Spleen (tissue), 11 donors: ENCODE measurements around the gene ZNF580. TPM values are rescaled to one million over a fixed set of nuclear protein-coding genes. Genes with fewer than 3 reads are reported as not detected.

Experiments used
- DNase-seq: peaks from one replicate; pipeline ENCODE4 v3.0.0-alpha.2; 2020
- H3K27ac ChIP-seq, 8 donors: fragments of 200-600 bp; sonication (generic) in 7 of 8; 1 replicate in 4 of 8; 2 replicates in 4 of 8; pipeline versions ENCODE4 v1.5.0 to v1.8.0; 2016 to 2021; ENCODE audit warnings: inconsistent platforms in 4 of 8, mild to moderate bottlenecking in 4 of 8, moderate library complexity in 1 of 8
- H3K27me3 ChIP-seq, 7 donors: fragments of 200-600 bp; sonication (generic) in 6 of 7; replicated peaks in 1 of 7; 1 replicate in 4 of 7; 2 replicates in 3 of 7; pipeline versions ENCODE4 v1.5.0 to v1.8.0; 2016 to 2021; ENCODE audit warnings: inconsistent platforms in 3 of 7, mild to moderate bottlenecking in 1 of 7
- H3K36me3 ChIP-seq, 6 donors: fragments of 200-600 bp; sonication (generic) in 5 of 6; 1 replicate in 4 of 6; 2 replicates in 2 of 6; pipeline versions ENCODE4 v1.5.0 to v1.8.0; 2016 to 2021; ENCODE audit warnings: inconsistent platforms in 2 of 6
- H3K4me1 ChIP-seq, 6 donors: fragments of 200-600 bp; sonication (generic) in 5 of 6; 1 replicate in 3 of 6; 2 replicates in 3 of 6; pipeline versions ENCODE4 v1.5.0 to v1.8.0; 2016 to 2021; ENCODE audit warnings: inconsistent platforms in 3 of 6
- H3K4me3 ChIP-seq, 8 donors: fragments of 200-600 bp; sonication (generic) in 7 of 8; 1 replicate in 4 of 8; 2 replicates in 4 of 8; pipeline versions ENCODE4 v1.5.0 to v1.8.0; 2016 to 2021; ENCODE audit warnings: inconsistent platforms in 4 of 8, mild to moderate bottlenecking in 4 of 8, moderate library complexity in 2 of 8
- H3K9me3 ChIP-seq, 8 donors: fragments of 200-600 bp; sonication (generic) in 7 of 8; 1 replicate in 4 of 8; 2 replicates in 4 of 8; pipeline versions ENCODE4 v1.5.0 to v1.8.0; 2016 to 2021; ENCODE audit warnings: inconsistent platforms in 4 of 8
- POLR2A ChIP-seq, 3 donors: fragments of 450-650 bp; IDR thresholded peaks; one replicate each; pipeline ENCODE4 v1.5.1; 2017; ENCODE audit warnings: antibody characterized with exemption in 3 of 3, mild to moderate bottlenecking in 1 of 3
- POLR2AphosphoS5 ChIP-seq, 3 donors: sonication (generic); formaldehyde crosslinking; IDR thresholded peaks; one replicate each; pipeline ENCODE4 v1.5.1; 2017; ENCODE audit warnings: antibody characterized with exemption in 3 of 3
- WGBS, 5 donors: extraction: QIAGEN DNeasy Blood & Tissue Kit in 3 of 5; methylation state at CpG; one replicate each; pipeline versions ENCODE4 v1.1.5 to v1.1.7; 2013 to 2018; 5-methylcytosine and 5-hydroxymethylcytosine counted together
- intact Hi-C: fragments of 100-400 bp; cut with DNase I; formaldehyde crosslinking; loops from one replicate; pipeline ENCODE4 v1.15.0; 2023; ENCODE audit warnings: low total_unique reads
- polyA plus RNA-seq, 3 donors: library from polyadenylated mRNA; stranded (reverse); fragments of 200-250 nt; gene quantifications; one replicate each; pipeline ENCODE4 v1.2.1, GENCODE V29; 2013
- total RNA-seq, 7 donors: library from RNA; depleted of rRNA in 3 of 7; stranded (reverse); fragments of >200 nt in 3 of 7; fragmentation: NEBNext Ultra II Directional in 4 of 7; extraction: Animal tissue kit (Norgen Biotek cat#: 25700) in 4 of 7; gene quantifications; one replicate each; pipeline versions ENCODE4 v1.1.0 to v1.2.1, GENCODE V29; 2016 to 2021
- TF ChIP-seq, protein P1 (sequence below), 11 experiments: fragments of 200-600 bp in 7 of 11; fragments of 450-650 bp in 4 of 11; sonication (generic) in 4 of 11; IDR thresholded peaks in 8 of 11; conservative IDR thresholded peaks in 3 of 11; 1 replicate in 7 of 11; 2 replicates in 4 of 11; pipeline versions ENCODE4 v1.4.0 to v1.8.0; 2016 to 2021; ENCODE audit warnings: antibody characterized with exemption in 11 of 11, inconsistent platforms in 4 of 11, mild to moderate bottlenecking in 1 of 11
- donor health status: healthy with polysubstance abuse.
- donor health status: DM: no; HTN: no; CAD: no; lungs with moderate emphysema.
- donor health status: DM: no; HTN: no; CAD: no.
- donor health status: Bipolar disorder and iron deficiency.
- donor health status: healthy.
- donor health status: DM: no; HTN: no; CAD: no.
- donor health status: DM: yes; HTN: yes; CAD: no.

ZNF580 gene
- total and polyA plus RNA-seq, 10 donors = 18.9 to 58.7 (median 32.5) TPM

DNA sequence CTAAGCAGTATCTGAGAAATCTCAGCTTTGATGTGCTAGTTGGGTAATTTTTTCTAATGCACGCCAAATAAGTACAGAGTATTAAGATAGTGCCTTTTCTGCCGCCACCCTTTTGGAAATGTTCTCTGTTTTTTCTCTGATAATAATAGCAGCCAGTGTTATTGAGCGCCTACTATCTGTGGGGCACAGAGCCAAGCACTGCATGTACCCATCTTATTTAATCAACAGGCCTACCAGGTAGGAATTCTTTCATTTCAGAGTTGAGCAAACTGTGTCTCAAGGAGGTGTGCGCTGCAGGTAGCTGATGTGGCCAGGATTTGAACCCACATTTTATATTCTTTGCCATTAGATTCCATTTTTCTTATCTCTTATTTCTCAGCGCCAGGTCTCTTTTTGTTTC is 35.6 kb downstream of the ZNF580 start:
- Histone ChIP-seq H3K9me3 (no peaks in the 10 kb centered on the region), H3K4me1 (peaks cover 63 to 96% (median 81%) of the 10 kb centered on the region in 6 donors), H3K27ac (peak overlapping the region in 7 of 8 donors; percentile 87 to 99 (median 95)), H3K27me3 (no peaks in the 10 kb centered on the region), H3K4me3 (peak overlapping the region in 7 of 8 donors; percentile 59 to 98 (median 88)), H3K36me3 (peaks cover 0 to 79% (median 56%) of the 10 kb centered on the region in 6 donors)
- no peak for TF ChIP-seq POLR2AphosphoS5 (IDR thresholded peaks at IDR 0.05)
- TF ChIP-seq, protein P1, sequence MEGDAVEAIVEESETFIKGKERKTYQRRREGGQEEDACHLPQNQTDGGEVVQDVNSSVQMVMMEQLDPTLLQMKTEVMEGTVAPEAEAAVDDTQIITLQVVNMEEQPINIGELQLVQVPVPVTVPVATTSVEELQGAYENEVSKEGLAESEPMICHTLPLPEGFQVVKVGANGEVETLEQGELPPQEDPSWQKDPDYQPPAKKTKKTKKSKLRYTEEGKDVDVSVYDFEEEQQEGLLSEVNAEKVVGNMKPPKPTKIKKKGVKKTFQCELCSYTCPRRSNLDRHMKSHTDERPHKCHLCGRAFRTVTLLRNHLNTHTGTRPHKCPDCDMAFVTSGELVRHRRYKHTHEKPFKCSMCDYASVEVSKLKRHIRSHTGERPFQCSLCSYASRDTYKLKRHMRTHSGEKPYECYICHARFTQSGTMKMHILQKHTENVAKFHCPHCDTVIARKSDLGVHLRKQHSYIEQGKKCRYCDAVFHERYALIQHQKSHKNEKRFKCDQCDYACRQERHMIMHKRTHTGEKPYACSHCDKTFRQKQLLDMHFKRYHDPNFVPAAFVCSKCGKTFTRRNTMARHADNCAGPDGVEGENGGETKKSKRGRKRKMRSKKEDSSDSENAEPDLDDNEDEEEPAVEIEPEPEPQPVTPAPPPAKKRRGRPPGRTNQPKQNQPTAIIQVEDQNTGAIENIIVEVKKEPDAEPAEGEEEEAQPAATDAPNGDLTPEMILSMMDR (IDR thresholded peaks at IDR 0.05 in 8 of 11, conservative IDR thresholded peaks at IDR 0.05 in 3 of 11) = no peak
- no peak for TF ChIP-seq POLR2A (IDR thresholded peaks at IDR 0.05)
- no peak for DNase-seq
- intact Hi-C loops = no loop called here
- 62 to 81% (median 73%) methylated on average over 5 of the region's 5 CpGs for WGBS, 5 donors

DNA sequence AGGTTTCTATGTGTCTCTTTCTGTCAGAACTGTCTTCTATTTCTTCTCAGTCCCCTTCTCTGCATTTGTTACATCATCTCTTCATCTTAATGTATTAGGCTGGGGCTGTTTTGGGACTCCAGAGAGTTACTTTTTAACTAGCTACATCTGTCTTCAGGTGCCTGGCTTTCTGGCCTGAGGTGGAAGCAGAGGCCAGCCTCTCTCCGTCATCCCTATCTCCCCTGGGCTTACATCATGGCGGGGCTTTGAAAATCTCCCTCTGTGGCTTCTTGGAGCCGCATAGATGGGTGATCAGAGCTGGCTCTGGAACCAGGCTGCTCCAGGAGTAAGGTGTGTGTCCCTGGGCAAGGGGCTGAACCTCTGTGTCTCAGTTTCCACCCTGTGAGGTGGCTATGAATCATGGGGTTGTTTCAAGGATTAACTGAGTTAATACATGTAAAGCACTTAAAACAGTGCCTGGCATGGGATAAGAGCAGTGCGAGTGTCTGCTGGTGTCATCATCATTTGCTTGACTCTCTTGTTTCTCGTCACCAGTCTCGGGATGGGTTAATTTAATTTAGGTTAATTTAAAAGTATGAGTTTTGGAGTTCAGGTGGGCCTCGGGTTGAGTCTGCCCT is 36.2 kb downstream of the ZNF580 start:
- intact Hi-C loops = no loop called here

DNA sequence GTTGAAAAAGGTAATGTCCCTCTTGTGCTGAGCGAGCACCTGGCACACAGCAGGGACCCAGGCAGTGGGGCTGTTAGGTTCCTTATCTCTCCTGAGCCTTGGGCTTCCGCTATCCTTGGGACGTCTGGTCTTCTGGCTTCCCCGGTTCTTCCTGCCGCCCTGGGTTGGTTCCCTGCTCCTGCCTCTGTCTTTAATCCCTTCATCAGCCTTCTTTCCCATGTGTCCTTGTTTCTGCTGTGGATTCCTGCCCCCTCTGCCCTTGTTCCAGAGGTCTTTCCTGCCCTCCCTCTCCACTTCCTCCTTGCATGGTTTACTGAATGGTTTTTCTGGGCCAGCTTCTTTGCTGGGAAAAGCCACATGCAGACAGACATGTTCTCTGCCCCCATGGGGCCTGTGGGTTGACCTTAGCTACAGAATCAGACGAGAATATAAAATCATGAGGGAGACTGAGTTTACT is 36.8 kb downstream of the ZNF580 start:
- Histone ChIP-seq H3K27ac (peak overlapping the region; percentile 28 to 99 (median 95)), H3K27me3 (no peaks in the 10 kb centered on the region), H3K9me3 (no peaks in the 10 kb centered on the region), H3K4me1 (peaks cover 59 to 96% (median 83%) of the 10 kb centered on the region in 6 donors), H3K36me3 (peaks cover 0 to 79% (median 62%) of the 10 kb centered on the region in 6 donors), H3K4me3 (peak overlapping the region in 6 of 8 donors; percentile 16 to 98 (median 77))
- 43 to 68% (median 54%) methylated on average over 6 of the region's 6 CpGs for WGBS, 5 donors
- no peak for DNase-seq
- intact Hi-C loops = no loop called here
- TF ChIP-seq POLR2AphosphoS5 (IDR thresholded peaks at IDR 0.05) (peak in 2 of 3 donors; percentile 27 to 60), POLR2A (IDR thresholded peaks at IDR 0.05) (no peak)
- TF ChIP-seq, protein P1 (IDR thresholded peaks at IDR 0.05 in 8 of 11, conservative IDR thresholded peaks at IDR 0.05 in 3 of 11) = no peak

More for the DNA sequence above, 36.2 kb downstream of the ZNF580 start:
- Histone ChIP-seq H3K4me1 (peaks cover 57 to 96% (median 81%) of the 10 kb centered on the region in 6 donors), H3K27ac (peak overlapping the region; percentile 28 to 99 (median 95)), H3K9me3 (no peaks in the 10 kb centered on the region), H3K36me3 (peaks cover 0 to 79% (median 60%) of the 10 kb centered on the region in 6 donors), H3K4me3 (peak overlapping the region in 6 of 8 donors; percentile 59 to 98 (median 86)), H3K27me3 (no peaks in the 10 kb centered on the region)
- no peak for DNase-seq
- TF ChIP-seq POLR2AphosphoS5 (IDR thresholded peaks at IDR 0.05) = no peak
- TF ChIP-seq, protein P1 (IDR thresholded peaks at IDR 0.05 in 8 of 11, conservative IDR thresholded peaks at IDR 0.05 in 3 of 11) = no peak
- no peak for TF ChIP-seq POLR2A (IDR thresholded peaks at IDR 0.05)
- 49 to 85% (median 63%) methylated on average over 7 of the region's 7 CpGs for WGBS, 5 donors

DNA sequence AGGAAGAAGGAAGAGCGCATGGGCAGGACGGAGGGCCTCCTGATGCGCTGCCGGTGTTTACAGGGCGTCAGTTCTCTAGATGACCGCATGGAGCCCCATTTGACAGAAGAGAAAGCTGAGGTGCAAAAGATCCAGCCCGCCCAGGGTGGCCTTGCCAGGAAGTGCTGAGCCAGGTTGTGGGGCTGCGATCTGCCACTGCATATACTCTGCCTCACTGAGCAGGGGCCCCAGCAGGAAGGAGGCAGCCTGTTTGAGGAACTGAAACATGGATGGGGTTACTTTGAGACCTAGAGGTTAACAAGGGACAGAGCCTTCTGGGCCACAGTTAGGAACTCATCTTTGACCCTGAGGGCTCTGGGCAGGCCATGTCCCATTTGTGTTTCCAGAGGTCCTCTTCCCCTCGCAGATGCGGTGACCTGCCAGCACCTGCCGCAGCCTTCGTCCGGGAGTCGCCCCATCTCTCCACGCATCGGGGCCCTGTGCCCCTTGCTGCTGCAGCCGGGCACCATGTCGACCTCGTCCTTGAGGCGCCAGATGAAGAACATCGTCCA is 37.4 kb downstream of the ZNF580 start:
- no peaks in the 10 kb centered on the region for H3K27me3 ChIP-seq
- TF ChIP-seq, protein P1 (IDR thresholded peaks at IDR 0.05 in 8 of 11, conservative IDR thresholded peaks at IDR 0.05 in 3 of 11) = peak in 6 of 11 experiments; percentile 29 to 54 (median 40)
- no peak for TF ChIP-seq POLR2A (IDR thresholded peaks at IDR 0.05)
- TF ChIP-seq POLR2AphosphoS5 (IDR thresholded peaks at IDR 0.05) = peak; percentile 74 to 85 (median 78)
- H3K4me1 ChIP-seq = peaks cover 59 to 92% (median 83%) of the 10 kb centered on the region in 6 donors
- peak overlapping the region; percentile 28 to 99 (median 95) for H3K27ac ChIP-seq
- no peaks in the 10 kb centered on the region for H3K9me3 ChIP-seq
- peak overlapping the region in 5 of 8 donors; percentile 16 to 98 (median 70) for H3K4me3 ChIP-seq
- peak; percentile 94 for DNase-seq
- WGBS, 5 donors = 45 to 64% (median 54%) methylated on average over 21 of the region's 21 CpGs
- peaks cover 0 to 79% (median 61%) of the 10 kb centered on the region in 6 donors for H3K36me3 ChIP-seq
- intact Hi-C loops = no loop called here
